ENCODE results near the gene GDPD4.

GRCh38 chr11:77301510-77301909, at the start of gene GDPD4:
- TF ChIP-seq CTCF (IDR thresholded peaks at IDR 0.05) (no peak), POLR2A (IDR thresholded peaks at IDR 0.05) (no peak)

All from esophagus squamous epithelium (tissue), 4 donors.